GM12865 (cell line): ENCODE results near the gene TSEN34.
"Not testable (repeated sequence)": the region's sequence is repeated elsewhere in the genome, so short reads cannot be mapped to it uniquely, and the experiment has no call there.

Source experiments
- DNase-seq: peaks from one replicate; pipeline ENCODE4 v3.0.0; 2010; ENCODE audit warnings: low read depth
- H3K4me3 ChIP-seq: 2 replicates; pipeline ENCODE4 v1.5.1; 2011; ENCODE audit warnings: mild to moderate bottlenecking, low read depth, low read length, control low read depth
- CTCF ChIP-seq: IDR thresholded peaks from 2 replicates; pipeline ENCODE4 v1.5.1; 2011; ENCODE audit warnings: low read length, control low read depth, low read depth, inconsistent platforms; ENCODE audit not compliant: insufficient read depth; ENCODE audit errors: missing control alignments

The TSEN34 gene

GRCh38 chr19:54169149-54169740, 21.9 kb upstream of the TSEN34 start:
- DNase-seq = no peak
- no peak for TF ChIP-seq CTCF
- H3K4me3 ChIP-seq = no peak overlapping the region

GRCh38 chr19:54171736-54172431, 19.2 kb upstream of the TSEN34 start:
- H3K4me3 ChIP-seq, DNase-seq: not testable (repeated sequence)

- no peak within 1 kb of the TSS for H3K4me3 ChIP-seq
- TF ChIP-seq CTCF = no peak
- no peak for DNase-seq
Observed at GRCh38 chr19:54172471-54173358, 18.4 kb upstream of the TSEN34 start, which contains the start of gene TMC4. TSS of gene TMC4 (minus strand) at chr19:54173160. CDS start at chr19:54173117, 43 bp downstream.

GRCh38 chr19:54173359-54173699, 17.8 kb upstream of the TSEN34 start:
- DNase-seq = no peak
- no peak for TF ChIP-seq CTCF
- no peak overlapping the region for H3K4me3 ChIP-seq

GRCh38 chr19:54173951-54174834, 16.9 kb upstream of the TSEN34 start:
- no peak for TF ChIP-seq CTCF
- H3K4me3 ChIP-seq = no peak overlapping the region
- DNase-seq = no peak

- no peak for TF ChIP-seq CTCF
- no peak overlapping the region for H3K4me3 ChIP-seq
Observed at GRCh38 chr19:54178581-54179261, 12.4 kb upstream of the TSEN34 start.

More at GRCh38 chr19:54178581-54179261, 12.4 kb upstream of the TSEN34 start:
- no peak for DNase-seq
